HepG2 (cell line): Measurements from ENCODE around the gene CLDN9. TPM values are rescaled to one million over a fixed set of nuclear protein-coding genes. Genes with fewer than 3 reads are reported as not detected.

Experiments
- BCL3 ChIP-seq: sonication (generic); formaldehyde crosslinking; IDR thresholded peaks from 2 replicates; pipeline ENCODE4 v1.5.1; 2020; ENCODE audit warnings: mild to moderate bottlenecking, missing genetic modification reagents, moderate library complexity
- CSRNP1 ChIP-seq: sonication (generic); formaldehyde crosslinking; IDR thresholded peaks from 2 replicates; pipeline ENCODE4 v1.8.1; 2023; ENCODE audit warnings: mild to moderate bottlenecking, missing genetic modification reagents
- CTCF ChIP-seq: sonication (generic); formaldehyde crosslinking; IDR thresholded peaks from 2 replicates; pipeline ENCODE4 v1.5.0; 2020; ENCODE audit warnings: mild to moderate bottlenecking, missing genetic modification reagents, moderate library complexity
- E2F5 ChIP-seq: sonication (generic); formaldehyde crosslinking; conservative IDR thresholded peaks from 2 replicates; pipeline ENCODE4 v1.4.0; 2020; ENCODE audit warnings: missing genetic modification reagents
- FOXK1 ChIP-seq: sonication (generic); formaldehyde crosslinking; IDR thresholded peaks from 2 replicates; pipeline ENCODE4 v1.4.0; 2020; ENCODE audit warnings: low read depth, missing genetic modification reagents, borderline replicate concordance
- HBP1 ChIP-seq: IDR thresholded peaks from 2 replicates; pipeline ENCODE4 v1.6.1; 2016; ENCODE audit warnings: low read depth, control low read depth
- LBX2 ChIP-seq: sonication (generic); formaldehyde crosslinking; IDR thresholded peaks from 2 replicates; pipeline ENCODE4 v1.5.0; 2020; ENCODE audit warnings: missing genetic modification reagents, mild to moderate bottlenecking, borderline replicate concordance
- TFDP1 ChIP-seq: IDR thresholded peaks from 2 replicates; pipeline ENCODE4 v1.6.1; 2016; ENCODE audit warnings: missing compliant biosample characterization, missing genetic modification reagents, borderline replicate concordance
- TOE1 ChIP-seq: sonication (generic); formaldehyde crosslinking; IDR thresholded peaks from 2 replicates; pipeline ENCODE4 v1.4.0; 2020; ENCODE audit warnings: mild to moderate bottlenecking, missing genetic modification reagents
- ZNF33B ChIP-seq: sonication (generic); formaldehyde crosslinking; IDR thresholded peaks from 2 replicates; pipeline ENCODE4 v1.5.1; 2020; ENCODE audit warnings: mild to moderate bottlenecking, missing genetic modification reagents
- ZNF343 ChIP-seq: sonication (generic); formaldehyde crosslinking; IDR thresholded peaks from 2 replicates; pipeline ENCODE4 v1.4.0; 2020; ENCODE audit warnings: mild to moderate bottlenecking, missing genetic modification reagents
- ZNF503 ChIP-seq: sonication (generic); formaldehyde crosslinking; IDR thresholded peaks from 2 replicates; pipeline ENCODE4 v1.4.0; 2020; ENCODE audit warnings: missing genetic modification reagents
- ZNF597 ChIP-seq: sonication (generic); formaldehyde crosslinking; IDR thresholded peaks from 2 replicates; pipeline ENCODE4 v1.5.0; 2020; ENCODE audit warnings: missing genetic modification reagents
- ZNF614 ChIP-seq: IDR thresholded peaks from 2 replicates; pipeline ENCODE4 v1.6.1; 2018; ENCODE audit warnings: missing biosample characterization, missing genetic modification reagents, inconsistent platforms, borderline replicate concordance
- ZNF629 ChIP-seq: sonication (generic); formaldehyde crosslinking; conservative IDR thresholded peaks from 2 replicates; pipeline ENCODE4 v1.5.0; 2020; ENCODE audit warnings: missing genetic modification reagents
- polyA plus RNA-seq, 8 experiments: library from polyadenylated mRNA; depleted of rRNA in 3 of 8; stranded (reverse) in 7 of 8; unstranded in 1 of 8; fragments of >200 nt; fragmentation: Illumina TruSeq in 4 of 8; extraction: Trizol in 4 of 8; gene quantifications; 2 replicates each; pipeline versions ENCODE4 v1.2.1 to v1.2.3, GENCODE V29; 2011 to 2016; ENCODE audit warnings: low read depth in 4 of 8, missing spikeins in 1 of 8, mixed read lengths in 1 of 8; ENCODE audit not compliant: insufficient read depth in 1 of 8
- total RNA-seq, 5 experiments: library from RNA; depleted of rRNA; stranded (reverse); fragments of >200 nt; fragmentation: Illumina TruSeq; extraction: Trizol; gene quantifications; 2 replicates each; pipeline ENCODE4 v1.2.3, GENCODE V29; 2016; ENCODE audit warnings: low read depth in 1 of 5

Gene CLDN9
- total and polyA plus RNA-seq, 2 of the 13 experiments (the other 11 are each of a cell fraction or from before 2014, with no cell fraction given) = 0.15 to 0.26 TPM

- peak; percentile 72; the same call in 1 of the 2 replicates for TF ChIP-seq HBP1
- TF ChIP-seq FOXK1 (CRISPR knock-in tag) = no peak
- no peak for TF ChIP-seq ZNF629 (CRISPR knock-in tag)
- no peak for TF ChIP-seq CSRNP1 (CRISPR knock-in tag)
- peak; percentile 51; the same call in 1 of the 2 replicates for TF ChIP-seq ZNF614
- TF ChIP-seq BCL3 (CRISPR knock-in tag) = no peak
- no peak for TF ChIP-seq CTCF (CRISPR knock-in tag)
- TF ChIP-seq ZNF33B (CRISPR knock-in tag) = no peak
- no peak for TF ChIP-seq E2F5
- no peak for TF ChIP-seq TFDP1 (CRISPR knock-in tag)
- no peak for TF ChIP-seq ZNF597 (CRISPR knock-in tag)
- TF ChIP-seq ZNF343 (CRISPR knock-in tag) = no peak
- TF ChIP-seq LBX2 (CRISPR knock-in tag) = no peak
- TF ChIP-seq TOE1 (CRISPR knock-in tag) = no peak
- no peak for TF ChIP-seq ZNF503
These were observed 31.4 kb upstream of the CLDN9 start (continued) for GRCh38 chr16:2981177-2981898.
